Measurements from ENCODE around the gene MYO5C. TPM values are rescaled to one million over a fixed set of nuclear protein-coding genes. Genes with fewer than 3 reads are reported as not detected.

The MYO5C gene
- total and polyA plus RNA-seq, 12 donors: 0.81 to 10.7 (median 2.5) TPM

- no peak overlapping the region for H3K27ac ChIP-seq
- H3K36me3 ChIP-seq (replicated peaks in 1 of 2): no peaks in the 10 kb centered on the region
- WGBS, 4 donors: 96 to 99% (median 97%) methylated on average over 12 of the region's 12 CpGs
- no peak for TF ChIP-seq POLR2A (IDR thresholded peaks at IDR 0.05)
- H3K4me1 ChIP-seq (replicated peaks in 1 of 2): no peaks in the 10 kb centered on the region
- peak in 1 of 7 donors; percentile 49 for DNase-seq
- intact Hi-C loops (cut with DNase I): no loop called here
- no peak overlapping the region for H3K4me3 ChIP-seq
- no peaks in the 10 kb centered on the region for H3K27me3 ChIP-seq
- no peaks in the 10 kb centered on the region for H3K9me3 ChIP-seq (replicated peaks in 1 of 3)
These were observed 141.4 kb downstream of the MYO5C start for GRCh38 chr15:52153900-52154895.

GRCh38 chr15:52151353-52151752 lies 144.3 kb downstream of the MYO5C start:
- Histone ChIP-seq H3K4me1 (replicated peaks in 1 of 2) (no peaks in the 10 kb centered on the region), H3K27ac (no peak overlapping the region), H3K36me3 (replicated peaks in 1 of 2) (no peaks in the 10 kb centered on the region), H3K9me3 (replicated peaks in 1 of 3) (no peaks in the 10 kb centered on the region), H3K27me3 (no peaks in the 10 kb centered on the region), H3K4me3 (no peak overlapping the region)
- TF ChIP-seq CTCF (IDR thresholded peaks at IDR 0.05) (no peak), POLR2A (IDR thresholded peaks at IDR 0.05) (no peak)
- WGBS, 4 donors: 96 to 100% (median 98%) methylated on average over 2 to 4 of the region's 4 CpGs
- intact Hi-C loops (cut with DNase I): no loop called here
- peak in 1 of 7 donors; percentile 31 for DNase-seq

GRCh38 chr15:52150871-52151270 lies 144.7 kb downstream of the MYO5C start:
- WGBS, 4 donors: 61 to 97% (median 92%) methylated on average over 2 to 4 of the region's 4 CpGs
- H3K36me3 ChIP-seq (replicated peaks in 1 of 2): no peaks in the 10 kb centered on the region

GRCh38 chr15:52150043-52150825 lies 145.4 kb downstream of the MYO5C start:
- TF ChIP-seq POLR2A (IDR thresholded peaks at IDR 0.05): no peak
- no peak for TF ChIP-seq CTCF (IDR thresholded peaks at IDR 0.05)
- Histone ChIP-seq H3K36me3 (replicated peaks in 1 of 2) (no peaks in the 10 kb centered on the region), H3K4me1 (replicated peaks in 1 of 2) (no peaks in the 10 kb centered on the region), H3K9me3 (replicated peaks in 1 of 3) (no peaks in the 10 kb centered on the region), H3K27me3 (no peaks in the 10 kb centered on the region), H3K4me3 (no peak overlapping the region), H3K27ac (no peak overlapping the region)
- peak in 1 of 7 donors; percentile 30 for DNase-seq
- 82 to 94% (median 85%) methylated on average over 8 to 9 of the region's 9 CpGs for WGBS, 4 donors
- intact Hi-C loops (cut with DNase I): no loop called here

More at GRCh38 chr15:52150871-52151270, 144.7 kb downstream of the MYO5C start:
- peak in 1 of 7 donors; percentile 11 for DNase-seq
- Histone ChIP-seq H3K9me3 (replicated peaks in 1 of 3) (no peaks in the 10 kb centered on the region), H3K27me3 (no peaks in the 10 kb centered on the region), H3K4me3 (no peak overlapping the region), H3K4me1 (replicated peaks in 1 of 2) (no peaks in the 10 kb centered on the region), H3K27ac (no peak overlapping the region)
- no peak for TF ChIP-seq CTCF (IDR thresholded peaks at IDR 0.05)
- no peak for TF ChIP-seq POLR2A (IDR thresholded peaks at IDR 0.05)
- intact Hi-C loops (cut with DNase I): no loop called here

Data from adrenal gland (tissue), 12 donors.